Thyroid gland (tissue), 4 donors: ENCODE data around the gene RCOR2. TPM values are rescaled to one million over a fixed set of nuclear protein-coding genes. Genes with fewer than 3 reads are reported as not detected.
A peak's percentile ranks its signal among the peaks of the same experiment; 100 is the strongest.

ENCODE experiments used
- DNase-seq, 2 donors: peaks; one replicate each; pipeline ENCODE4 v3.0.0-alpha.2; 2019
- H3K27ac ChIP-seq, 3 donors: fragments of 200-600 bp; sonication (generic); 1 replicate in 2 of 3; 2 replicates in 1 of 3; pipeline ENCODE4 v1.5.1; 2016 to 2019; ENCODE audit warnings: mild to moderate bottlenecking in 1 of 3, moderate library complexity in 1 of 3
- H3K27me3 ChIP-seq: fragments of 200-600 bp; sonication (generic); one replicate; pipeline ENCODE4 v1.5.1; 2019
- H3K36me3 ChIP-seq, 2 donors: fragments of 200-600 bp; sonication (generic); one replicate each; pipeline ENCODE4 v1.5.1; 2016 to 2019
- H3K4me1 ChIP-seq, 2 donors: fragments of 200-600 bp; sonication (generic); one replicate each; pipeline ENCODE4 v1.5.1; 2017 to 2019
- H3K4me3 ChIP-seq, 3 donors: fragments of 200-600 bp; sonication (generic); replicated peaks in 1 of 3; 1 replicate in 2 of 3; 2 replicates in 1 of 3; pipeline ENCODE4 v1.5.1; 2016; ENCODE audit warnings: mild to moderate bottlenecking in 1 of 3
- H3K9me3 ChIP-seq: fragments of 200-600 bp; sonication (generic); one replicate; pipeline ENCODE4 v1.5.1; 2017
- POLR2A ChIP-seq, 2 donors: fragments of 450-650 bp; IDR thresholded peaks; one replicate each; pipeline ENCODE4 v1.6.1; 2017; ENCODE audit warnings: antibody characterized with exemption in 2 of 2, mild to moderate bottlenecking in 2 of 2, moderate library complexity in 1 of 2
- WGBS, 2 donors: methylation state at CpG; one replicate each; pipeline ENCODE4 v1.1.5; 2017; 5-methylcytosine and 5-hydroxymethylcytosine counted together
- intact Hi-C: fragments of 100-400 bp; cut with DNase I; formaldehyde crosslinking; loops from one replicate; pipeline ENCODE4 v1.15.1; 2023
- total RNA-seq, 4 donors: library from RNA; depleted of rRNA; stranded (reverse); fragments of >200 nt; gene quantifications; one replicate each; pipeline ENCODE4 v1.2.3, GENCODE V29; 2016
- TF ChIP-seq, protein P1 (sequence below), 6 experiments: fragments of 200-600 bp in 3 of 6; fragments of 450-650 bp in 3 of 6; sonication (generic) in 3 of 6; IDR thresholded peaks; one replicate each; pipeline ENCODE4 v1.5.1; 2016 to 2019; ENCODE audit warnings: antibody characterized with exemption in 6 of 6, mild to moderate bottlenecking in 2 of 6, inconsistent platforms in 1 of 6, moderate library complexity in 1 of 6

Gene RCOR2
- total RNA-seq, 4 donors from 2014 or later = 0.24 TPM; not detected in 3

DNA sequence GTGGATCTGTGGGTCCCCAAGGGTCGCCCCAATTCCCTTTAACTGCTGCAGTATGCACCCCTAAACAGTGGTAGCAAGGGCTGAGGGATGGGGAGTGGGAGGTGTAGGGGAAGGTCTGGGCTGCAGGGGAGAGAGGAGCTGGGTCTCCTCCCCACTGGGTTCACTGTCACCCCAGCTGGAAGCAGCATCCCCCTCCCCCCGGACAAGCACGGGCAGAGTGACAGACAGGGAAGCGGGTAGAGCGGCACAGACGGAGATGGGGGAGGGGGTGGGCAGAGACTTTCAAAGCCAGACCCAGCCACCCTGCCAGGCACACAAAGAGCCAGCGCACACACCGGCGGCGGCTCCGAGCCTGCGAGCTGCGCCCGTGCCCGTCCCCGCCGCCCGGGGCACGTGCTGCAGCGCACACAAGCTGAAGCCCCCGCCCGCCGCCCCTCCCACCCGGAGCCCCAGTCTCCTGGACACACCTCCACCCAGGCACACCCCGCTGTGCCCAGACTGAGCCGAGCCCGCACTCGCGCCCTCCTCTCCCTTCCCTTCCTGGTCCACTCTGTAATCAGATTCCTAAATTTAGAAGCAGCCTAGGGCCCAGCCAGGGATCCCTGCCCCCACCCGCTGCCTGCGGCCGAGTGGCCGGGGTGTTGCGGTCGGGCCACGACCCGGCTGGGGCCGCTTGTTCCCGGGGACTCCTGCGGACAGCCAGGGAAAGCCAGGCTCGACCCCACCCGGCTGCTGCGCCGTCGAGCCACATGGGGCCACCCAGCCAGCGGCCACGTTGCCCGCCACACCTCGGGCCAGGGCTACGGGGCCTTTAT lies 935 bp upstream of the RCOR2 start:
- 4 to 26% methylated on average over 4 to 28 of the region's 50 CpGs for WGBS, 2 donors
- Histone ChIP-seq H3K27ac (peak overlapping the region; percentile 57 to 71 (median 58)), H3K9me3 (no peaks in the 10 kb centered on the region), H3K4me1 (peaks cover 42 to 52% of the 10 kb centered on the region in 2 donors), H3K4me3 (peak overlapping the region in 2 of 3 donors; percentile 17 to 45), H3K36me3 (no peaks in the 10 kb centered on the region), H3K27me3 (no peaks in the 10 kb centered on the region)
- DNase-seq = peak; percentile 70 to 71
- intact Hi-C loops = no loop called here
- TF ChIP-seq, protein P1, sequence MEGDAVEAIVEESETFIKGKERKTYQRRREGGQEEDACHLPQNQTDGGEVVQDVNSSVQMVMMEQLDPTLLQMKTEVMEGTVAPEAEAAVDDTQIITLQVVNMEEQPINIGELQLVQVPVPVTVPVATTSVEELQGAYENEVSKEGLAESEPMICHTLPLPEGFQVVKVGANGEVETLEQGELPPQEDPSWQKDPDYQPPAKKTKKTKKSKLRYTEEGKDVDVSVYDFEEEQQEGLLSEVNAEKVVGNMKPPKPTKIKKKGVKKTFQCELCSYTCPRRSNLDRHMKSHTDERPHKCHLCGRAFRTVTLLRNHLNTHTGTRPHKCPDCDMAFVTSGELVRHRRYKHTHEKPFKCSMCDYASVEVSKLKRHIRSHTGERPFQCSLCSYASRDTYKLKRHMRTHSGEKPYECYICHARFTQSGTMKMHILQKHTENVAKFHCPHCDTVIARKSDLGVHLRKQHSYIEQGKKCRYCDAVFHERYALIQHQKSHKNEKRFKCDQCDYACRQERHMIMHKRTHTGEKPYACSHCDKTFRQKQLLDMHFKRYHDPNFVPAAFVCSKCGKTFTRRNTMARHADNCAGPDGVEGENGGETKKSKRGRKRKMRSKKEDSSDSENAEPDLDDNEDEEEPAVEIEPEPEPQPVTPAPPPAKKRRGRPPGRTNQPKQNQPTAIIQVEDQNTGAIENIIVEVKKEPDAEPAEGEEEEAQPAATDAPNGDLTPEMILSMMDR (IDR thresholded peaks at IDR 0.05) = no peak
- TF ChIP-seq POLR2A (IDR thresholded peaks at IDR 0.05) = no peak

DNA sequence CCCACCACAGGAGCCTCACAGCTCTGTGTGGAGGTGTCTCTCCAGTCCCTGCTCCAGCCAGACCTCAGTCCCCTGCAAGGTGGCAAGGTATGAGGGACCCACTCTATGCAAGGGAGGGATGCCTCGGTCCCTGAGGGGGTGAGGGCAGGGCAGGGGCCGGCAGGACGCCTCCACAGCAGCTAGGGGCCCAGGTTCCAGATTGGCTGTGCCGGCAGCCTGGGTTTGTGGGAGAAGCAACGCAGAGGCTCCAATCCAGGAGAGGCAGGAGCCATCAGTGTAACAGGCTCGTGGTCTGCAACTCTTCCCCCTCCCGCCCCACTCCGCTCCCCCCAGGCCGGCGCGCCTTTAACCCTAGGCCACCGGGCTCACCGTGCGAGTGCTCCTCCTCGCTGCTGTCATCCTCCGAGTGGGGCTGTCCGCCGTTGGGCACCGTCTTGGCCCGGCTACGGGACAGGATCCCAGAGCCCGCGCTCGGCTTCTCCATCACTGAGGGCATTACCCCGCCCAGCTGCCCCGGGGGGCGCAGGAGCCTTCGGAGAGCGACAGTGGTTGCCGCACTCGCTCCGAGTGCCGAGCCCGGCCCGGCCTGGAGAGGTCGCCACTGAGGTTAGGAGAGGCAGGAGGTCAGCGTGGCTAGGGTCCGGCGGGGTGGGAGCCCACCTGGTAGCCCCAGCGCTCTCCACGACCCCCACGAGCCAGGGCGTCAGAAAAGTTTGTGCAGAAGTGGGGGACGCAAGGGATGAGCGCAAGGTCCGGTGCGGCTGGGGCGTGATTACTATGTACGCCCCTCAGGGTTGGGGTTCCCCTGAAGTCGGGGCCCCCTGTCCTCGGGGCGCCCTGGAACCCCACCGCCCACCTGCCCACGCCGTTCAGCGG lies 765 bp downstream of the RCOR2 start:
- 11 to 12% methylated on average over 5 to 17 of the region's 56 CpGs for WGBS, 2 donors
- Histone ChIP-seq H3K4me3 (peak overlapping the region in 1 of 3 donors; percentile 45), H3K36me3 (no peaks in the 10 kb centered on the region), H3K4me1 (peaks cover 42 to 52% of the 10 kb centered on the region in 2 donors), H3K9me3 (no peaks in the 10 kb centered on the region), H3K27me3 (no peaks in the 10 kb centered on the region), H3K27ac (no peak overlapping the region)
- peak in 1 of 2 donors; percentile 33 for DNase-seq
- TF ChIP-seq POLR2A (IDR thresholded peaks at IDR 0.05) = no peak
- TF ChIP-seq, protein P1 (IDR thresholded peaks at IDR 0.05) = peak in 3 of 6 experiments; percentile 8 to 44 (median 24)
- intact Hi-C loops = no loop called here

DNA sequence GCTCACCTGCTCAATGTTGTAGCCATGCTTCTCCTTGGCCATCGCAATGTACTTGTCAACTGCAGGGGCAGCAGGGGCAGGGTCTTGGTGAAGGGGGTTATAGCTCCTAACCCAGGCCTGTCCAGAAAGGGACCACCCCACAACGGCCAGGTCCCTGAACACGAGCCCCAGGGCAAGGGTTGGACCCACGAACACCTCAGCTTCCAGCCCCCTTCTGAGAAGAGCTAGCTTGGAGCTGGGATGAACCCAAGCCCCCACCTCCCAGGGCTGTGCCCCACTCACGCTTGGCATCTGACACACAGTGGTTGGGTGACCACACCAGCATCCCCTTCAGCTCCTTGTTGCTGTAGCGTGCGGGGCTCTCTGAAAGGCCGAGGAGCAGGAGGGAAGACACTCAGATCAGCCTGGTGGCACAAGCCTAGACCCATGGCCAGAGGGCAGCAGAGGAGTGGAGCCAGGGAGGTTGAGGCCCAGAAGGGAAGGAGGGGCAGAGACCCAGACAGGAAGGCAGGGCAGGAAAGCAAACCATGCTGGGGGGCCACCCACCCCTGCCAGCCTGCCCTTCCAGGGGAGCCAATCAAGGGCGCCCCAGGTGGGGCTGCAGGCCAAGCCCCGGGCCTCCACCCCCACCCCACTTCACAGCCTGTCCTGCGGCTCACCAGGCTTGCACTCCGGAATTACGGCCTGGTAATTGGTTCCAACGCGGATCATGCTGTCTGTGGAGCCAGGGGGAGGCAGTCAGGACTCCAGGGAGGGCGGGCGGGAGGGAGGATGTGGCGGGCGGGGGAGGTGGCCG lies 1.9 kb downstream of the RCOR2 start:
- Histone ChIP-seq H3K4me3 (no peak overlapping the region), H3K4me1 (peaks cover 33 to 45% of the 10 kb centered on the region in 2 donors), H3K27ac (no peak overlapping the region), H3K9me3 (no peaks in the 10 kb centered on the region), H3K27me3 (no peaks in the 10 kb centered on the region), H3K36me3 (no peaks in the 10 kb centered on the region)
- WGBS, 2 donors = 47 to 92% methylated on average over 6 to 8 of the region's 20 CpGs
- intact Hi-C loops = no loop called here
- no peak for DNase-seq
- TF ChIP-seq, protein P1 (IDR thresholded peaks at IDR 0.05) = no peak
- TF ChIP-seq POLR2A (IDR thresholded peaks at IDR 0.05) = no peak

DNA sequence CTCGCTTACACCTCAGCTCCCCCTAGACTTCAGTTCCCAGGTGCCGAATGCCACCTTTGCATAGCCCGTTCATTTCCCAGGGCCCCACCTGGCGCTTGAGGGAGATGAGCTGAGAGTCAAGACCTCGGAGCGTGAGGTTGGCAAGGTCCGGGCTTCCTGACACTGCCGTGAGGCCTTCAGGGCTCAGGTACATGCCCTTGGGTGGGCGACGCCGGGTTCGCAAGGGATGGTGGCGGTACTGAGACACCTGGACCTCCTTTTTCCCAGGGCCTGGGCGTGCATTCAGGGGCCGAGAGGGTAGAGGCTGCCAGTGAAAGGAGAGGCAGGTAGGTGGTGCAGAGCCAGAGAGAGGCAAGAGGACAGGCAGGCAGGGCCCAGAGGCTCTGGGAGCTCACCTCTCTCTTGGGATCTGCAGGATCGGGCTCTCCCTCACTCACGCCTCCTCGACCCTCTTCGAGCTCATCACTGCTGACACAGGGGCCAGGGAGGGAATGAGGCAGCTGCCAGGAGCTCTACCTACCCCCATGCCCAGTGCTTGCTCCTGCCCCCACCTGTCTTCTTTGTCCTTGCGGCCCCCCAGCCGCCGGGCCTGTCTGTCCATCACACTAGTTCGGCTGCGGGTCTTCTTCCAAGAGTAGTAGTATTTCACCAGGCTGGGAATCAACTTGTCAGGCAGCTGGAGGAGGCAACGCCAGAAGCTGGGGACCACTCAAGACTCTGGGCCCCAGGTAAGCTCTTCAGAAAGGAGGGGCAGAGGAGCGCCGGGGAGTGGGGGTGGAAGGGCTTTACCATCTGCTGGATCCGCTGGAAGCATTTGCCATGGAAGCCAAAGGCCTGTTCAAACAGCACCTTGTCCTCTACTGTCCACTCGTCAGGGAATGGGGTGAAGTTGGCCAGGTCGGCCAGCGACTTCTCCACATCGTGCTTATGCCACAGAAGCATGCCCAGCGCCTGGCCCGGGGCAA lies 2.8 kb downstream of the RCOR2 start:
- Histone ChIP-seq H3K4me1 (peaks cover 26 to 44% of the 10 kb centered on the region in 2 donors), H3K4me3 (no peak overlapping the region), H3K27ac (no peak overlapping the region), H3K9me3 (no peaks in the 10 kb centered on the region), H3K27me3 (no peaks in the 10 kb centered on the region), H3K36me3 (no peaks in the 10 kb centered on the region)
- intact Hi-C loops = no loop called here
- no peak for DNase-seq
- 93 to 94% methylated on average over 28 to 34 of the region's 34 CpGs for WGBS, 2 donors
- TF ChIP-seq, protein P1 (IDR thresholded peaks at IDR 0.05) = no peak
- no peak for TF ChIP-seq POLR2A (IDR thresholded peaks at IDR 0.05)
